Transverse colon (tissue), 4 donors: ENCODE results near the gene SLC45A1. TPM values are rescaled to one million over a fixed set of nuclear protein-coding genes. Genes with fewer than 3 reads are reported as not detected.

ENCODE experiments used
- DNase-seq: peaks from one replicate; pipeline ENCODE4 v3.0.0-alpha.2; 2019
- H3K27ac ChIP-seq, 4 donors: fragments of 200-600 bp; sonication (generic); 2 replicates each; pipeline ENCODE4 v1.5.1; 2016 to 2018; ENCODE audit warnings: inconsistent platforms in 4 of 4
- H3K27me3 ChIP-seq: fragments of 200-600 bp; sonication (generic); 2 replicates; pipeline ENCODE4 v1.5.1; 2017; ENCODE audit warnings: inconsistent platforms
- H3K36me3 ChIP-seq, 4 donors: fragments of 200-600 bp; sonication (generic); 2 replicates each; pipeline ENCODE4 v1.5.1; 2017 to 2019; ENCODE audit warnings: inconsistent platforms in 4 of 4
- H3K4me1 ChIP-seq, 4 donors: fragments of 200-600 bp; sonication (generic); 2 replicates each; pipeline ENCODE4 v1.5.1; 2017 to 2020; ENCODE audit warnings: inconsistent platforms in 4 of 4
- H3K4me3 ChIP-seq, 4 donors: fragments of 200-600 bp; sonication (generic); 1 replicate in 1 of 4; 2 replicates in 3 of 4; pipeline versions ENCODE4 v1.5.1 to v1.6.1; 2017 to 2019; ENCODE audit warnings: inconsistent platforms in 4 of 4
- H3K9me3 ChIP-seq, 2 donors: fragments of 200-600 bp; sonication (generic); 2 replicates each; pipeline ENCODE4 v1.5.1; 2017 to 2019; ENCODE audit warnings: inconsistent platforms in 2 of 2
- EP300 ChIP-seq: sonication (generic); formaldehyde crosslinking; IDR thresholded peaks from one replicate; pipeline ENCODE4 v1.6.1; 2017; ENCODE audit warnings: antibody characterized with exemption, low read depth
- POLR2A ChIP-seq: fragments of 450-650 bp; IDR thresholded peaks from one replicate; pipeline ENCODE4 v1.6.1; 2016; ENCODE audit warnings: antibody characterized with exemption, mild to moderate bottlenecking, moderate library complexity
- POLR2AphosphoS5 ChIP-seq, 3 donors: sonication (generic); formaldehyde crosslinking; IDR thresholded peaks; one replicate each; pipeline ENCODE4 v1.6.1; 2016; ENCODE audit warnings: antibody characterized with exemption in 3 of 3
- WGBS, 2 donors: methylation state at CpG; one replicate each; pipeline ENCODE4 v1.1.5; 2018; ENCODE audit warnings: low coverage in 1 of 2; 5-methylcytosine and 5-hydroxymethylcytosine counted together
- in situ Hi-C, 4 donors: fragments of 200-750 bp; cut with MboI; loops; one replicate each; pipeline versions ENCODE4 v1.15.0 to v1.15.1; 2017; ENCODE audit warnings: low sequenced_read_pairs in 3 of 4, low pct_ligation_motif_present in 1 of 4, low pct_unique_long_range_greater_than_20kb in 1 of 4
- intact Hi-C: fragments of 100-400 bp; cut with DNase I; formaldehyde crosslinking; loops from one replicate; pipeline ENCODE4 v1.15.1; 2023; ENCODE audit warnings: low total_unique reads
- total RNA-seq, 4 donors: library from RNA; depleted of rRNA; stranded (reverse); fragments of >200 nt; gene quantifications; one replicate each; pipeline ENCODE4 v1.1.0, GENCODE V29; 2016
- TF ChIP-seq, protein P1 (sequence below), 5 experiments: fragments of 200-600 bp in 3 of 5; fragments of 450-650 bp in 2 of 5; sonication (generic) in 3 of 5; IDR thresholded peaks; 1 replicate in 2 of 5; 2 replicates in 3 of 5; pipeline ENCODE4 v1.5.1; 2016 to 2017; ENCODE audit warnings: antibody characterized with exemption in 5 of 5, inconsistent platforms in 3 of 5, mild to moderate bottlenecking in 2 of 5, moderate library complexity in 1 of 5

SLC45A1 gene
- total RNA-seq, 4 donors from 2014 or later, result 2.3 to 7.1 (median 4.1) TPM

DNA sequence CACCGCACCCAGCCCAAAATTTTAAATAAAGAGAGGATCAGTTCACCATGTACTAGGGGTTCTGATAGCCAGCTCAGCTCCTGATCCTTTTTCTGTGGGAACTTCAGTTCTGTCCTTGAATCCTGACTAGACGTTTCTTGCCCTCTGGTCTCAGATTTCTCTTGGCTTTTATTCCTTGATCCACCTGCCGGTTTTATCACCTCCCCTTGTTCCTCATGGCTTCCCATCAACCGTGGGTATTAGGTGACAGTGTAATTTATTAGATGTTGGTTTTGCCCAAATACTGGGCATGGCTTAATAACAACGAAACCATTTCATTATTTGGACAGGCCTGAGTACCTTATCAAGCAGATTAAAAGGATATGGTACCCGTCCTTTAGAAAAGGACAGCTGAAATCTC, 22.5 kb downstream of the SLC45A1 start:
- no peaks in the 10 kb centered on the region for H3K27me3 ChIP-seq
- intact Hi-C loops, result no loop called here
- in situ Hi-C loops, result loop anchor here in 2 of 4 donors (10.0 kb wide), 2 partner anchors 326 to 356 kb away; no protein-coding TSS in a partner anchor
- no peak overlapping the region for H3K4me3 ChIP-seq
- peaks cover 9 to 14% (median 12%) of the 10 kb centered on the region in 4 donors for H3K4me1 ChIP-seq
- 59 to 72% methylated on average over 4 to 6 of the region's 6 CpGs for WGBS, 2 donors
- TF ChIP-seq EP300 (no peak), POLR2A (no peak), POLR2AphosphoS5 (IDR thresholded peaks at IDR 0.05) (no peak)
- TF ChIP-seq, protein P1, sequence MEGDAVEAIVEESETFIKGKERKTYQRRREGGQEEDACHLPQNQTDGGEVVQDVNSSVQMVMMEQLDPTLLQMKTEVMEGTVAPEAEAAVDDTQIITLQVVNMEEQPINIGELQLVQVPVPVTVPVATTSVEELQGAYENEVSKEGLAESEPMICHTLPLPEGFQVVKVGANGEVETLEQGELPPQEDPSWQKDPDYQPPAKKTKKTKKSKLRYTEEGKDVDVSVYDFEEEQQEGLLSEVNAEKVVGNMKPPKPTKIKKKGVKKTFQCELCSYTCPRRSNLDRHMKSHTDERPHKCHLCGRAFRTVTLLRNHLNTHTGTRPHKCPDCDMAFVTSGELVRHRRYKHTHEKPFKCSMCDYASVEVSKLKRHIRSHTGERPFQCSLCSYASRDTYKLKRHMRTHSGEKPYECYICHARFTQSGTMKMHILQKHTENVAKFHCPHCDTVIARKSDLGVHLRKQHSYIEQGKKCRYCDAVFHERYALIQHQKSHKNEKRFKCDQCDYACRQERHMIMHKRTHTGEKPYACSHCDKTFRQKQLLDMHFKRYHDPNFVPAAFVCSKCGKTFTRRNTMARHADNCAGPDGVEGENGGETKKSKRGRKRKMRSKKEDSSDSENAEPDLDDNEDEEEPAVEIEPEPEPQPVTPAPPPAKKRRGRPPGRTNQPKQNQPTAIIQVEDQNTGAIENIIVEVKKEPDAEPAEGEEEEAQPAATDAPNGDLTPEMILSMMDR (IDR thresholded peaks at IDR 0.05), result no peak
- no peak for DNase-seq
- no peaks in the 10 kb centered on the region for H3K9me3 ChIP-seq
- no peak overlapping the region for H3K27ac ChIP-seq
- no peaks in the 10 kb centered on the region for H3K36me3 ChIP-seq

DNA sequence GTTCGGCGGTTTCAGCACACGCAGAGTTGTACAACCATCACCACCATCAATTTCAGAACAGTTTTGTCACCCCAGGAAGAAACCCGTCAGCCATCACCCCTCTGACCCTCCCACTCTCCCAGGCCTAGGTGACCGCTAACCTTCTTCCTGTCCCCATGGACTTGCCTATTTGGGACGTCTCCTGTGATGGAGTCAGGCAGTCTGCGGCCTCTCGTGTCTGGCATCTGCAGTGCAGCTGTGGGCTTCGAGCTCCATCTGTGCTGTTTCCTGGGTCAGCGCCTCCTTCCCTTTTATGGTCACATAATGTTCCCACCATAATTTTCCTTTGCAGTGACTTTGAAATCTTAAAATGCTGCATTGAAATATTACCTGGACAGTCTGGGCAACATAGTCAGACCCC, 24.4 kb downstream of the SLC45A1 start:
- in situ Hi-C loops, result loop anchor here in 2 of 4 donors (10.0 kb wide), 2 partner anchors 328 to 358 kb away; no protein-coding TSS in a partner anchor

DNA sequence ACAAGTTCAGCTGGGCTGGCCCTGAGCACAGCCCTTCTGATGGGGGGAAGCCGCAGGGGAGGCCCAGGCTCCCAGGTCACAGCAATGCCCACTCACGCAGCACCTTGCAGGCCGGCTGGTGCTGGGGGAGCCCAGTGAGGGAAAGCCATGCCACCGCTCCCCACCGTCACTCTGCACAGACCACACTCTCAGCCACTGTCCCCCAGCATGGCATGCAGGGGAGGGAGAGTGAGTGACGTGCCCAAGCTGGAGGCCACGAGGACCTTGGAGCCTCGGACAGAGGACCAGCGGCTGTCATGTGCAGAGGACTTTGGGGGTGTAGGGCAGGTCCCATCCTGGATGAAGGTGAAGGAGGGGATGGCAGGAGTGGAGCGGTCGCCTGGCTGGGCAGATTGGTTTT, 25.1 kb downstream of the SLC45A1 start:
- H3K36me3 ChIP-seq, result no peaks in the 10 kb centered on the region
- H3K4me3 ChIP-seq, result no peak overlapping the region
- H3K27me3 ChIP-seq, result no peaks in the 10 kb centered on the region
- peaks cover 9 to 14% (median 12%) of the 10 kb centered on the region in 4 donors for H3K4me1 ChIP-seq
- TF ChIP-seq POLR2AphosphoS5 (IDR thresholded peaks at IDR 0.05) (no peak), EP300 (no peak), POLR2A (no peak)
- TF ChIP-seq, protein P1 (IDR thresholded peaks at IDR 0.05), result no peak
- in situ Hi-C loops, result loop anchor here in 2 of 4 donors (10.0 kb wide), 2 partner anchors 328 to 358 kb away; no protein-coding TSS in a partner anchor
- peak overlapping the region; percentile 75 to 87 (median 80) for H3K27ac ChIP-seq
- no peak for DNase-seq
- no peaks in the 10 kb centered on the region for H3K9me3 ChIP-seq
- WGBS, 2 donors, result 70% methylated on average over 10 of the region's 11 CpGs; no CpG with 5 or more reads in 1 of the 2 donors
- intact Hi-C loops, result no loop called here

More for the DNA sequence above, 24.4 kb downstream of the SLC45A1 start:
- no peaks in the 10 kb centered on the region for H3K27me3 ChIP-seq
- TF ChIP-seq POLR2AphosphoS5 (IDR thresholded peaks at IDR 0.05), result no peak
- no peak for TF ChIP-seq EP300
- TF ChIP-seq, protein P1 (IDR thresholded peaks at IDR 0.05), result no peak
- TF ChIP-seq POLR2A, result no peak
- H3K9me3 ChIP-seq, result no peaks in the 10 kb centered on the region
- peak overlapping the region; percentile 75 to 87 (median 80) for H3K27ac ChIP-seq
- no peaks in the 10 kb centered on the region for H3K36me3 ChIP-seq
- DNase-seq, result no peak
- 74 to 90% methylated on average over 2 to 10 of the region's 10 CpGs for WGBS, 2 donors
- peaks cover 9 to 14% (median 12%) of the 10 kb centered on the region in 4 donors for H3K4me1 ChIP-seq
- no peak overlapping the region for H3K4me3 ChIP-seq
- intact Hi-C loops, result no loop called here

DNA sequence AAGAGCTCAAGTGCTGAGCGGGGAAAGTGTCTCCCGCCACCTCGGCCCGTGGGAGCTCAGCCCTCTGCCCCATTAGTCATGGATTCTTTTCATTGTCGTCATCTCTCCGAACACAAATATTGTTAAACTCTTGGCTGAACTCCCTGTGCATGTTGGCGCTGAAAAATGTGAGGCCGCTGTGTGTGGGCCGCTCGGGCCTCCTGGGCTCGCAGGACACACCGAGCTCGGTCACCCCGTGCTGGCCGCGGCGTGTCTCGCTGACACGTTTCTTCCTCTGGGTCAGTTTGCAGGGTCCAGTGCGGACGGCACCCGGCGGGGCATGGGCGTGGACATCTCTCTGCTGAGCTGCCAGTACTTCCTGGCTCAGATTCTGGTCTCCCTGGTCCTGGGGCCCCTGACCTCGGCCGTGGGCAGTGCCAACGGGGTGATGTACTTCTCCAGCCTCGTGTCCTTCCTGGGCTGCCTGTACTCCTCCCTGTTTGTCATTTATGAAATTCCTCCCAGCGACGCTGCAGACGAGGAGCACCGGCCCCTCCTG, 25.6 kb downstream of the SLC45A1 start:
- intact Hi-C loops, result no loop called here
- Histone ChIP-seq H3K36me3 (no peaks in the 10 kb centered on the region), H3K4me1 (peaks cover 9 to 14% (median 12%) of the 10 kb centered on the region in 4 donors), H3K9me3 (no peaks in the 10 kb centered on the region), H3K4me3 (no peak overlapping the region), H3K27me3 (no peaks in the 10 kb centered on the region), H3K27ac (peak overlapping the region; percentile 75 to 87 (median 80))
- peak; percentile 85 for TF ChIP-seq EP300
- TF ChIP-seq POLR2AphosphoS5 (IDR thresholded peaks at IDR 0.05), result peak; percentile 38 to 74 (median 72)
- TF ChIP-seq, protein P1 (IDR thresholded peaks at IDR 0.05), result no peak
- TF ChIP-seq POLR2A, result no peak
- DNase-seq, result peak; percentile 65
- in situ Hi-C loops, result loop anchor here in 2 of 4 donors (10.0 kb wide), 2 partner anchors 329 to 359 kb away; no protein-coding TSS in a partner anchor
- 48% methylated on average over 32 of the region's 32 CpGs; no CpG with 5 or more reads in 1 of the 2 donors for WGBS, 2 donors
